GM19193 (cell line): ENCODE measurements around the gene ELFN1.

ENCODE experiments used
- POLR2A ChIP-seq: IDR thresholded peaks from 4 replicates; pipeline ENCODE4 v1.6.1; 2011; ENCODE audit not compliant: insufficient read depth, insufficient read length; ENCODE audit errors: extremely low read depth

ELFN1 gene

DNA sequence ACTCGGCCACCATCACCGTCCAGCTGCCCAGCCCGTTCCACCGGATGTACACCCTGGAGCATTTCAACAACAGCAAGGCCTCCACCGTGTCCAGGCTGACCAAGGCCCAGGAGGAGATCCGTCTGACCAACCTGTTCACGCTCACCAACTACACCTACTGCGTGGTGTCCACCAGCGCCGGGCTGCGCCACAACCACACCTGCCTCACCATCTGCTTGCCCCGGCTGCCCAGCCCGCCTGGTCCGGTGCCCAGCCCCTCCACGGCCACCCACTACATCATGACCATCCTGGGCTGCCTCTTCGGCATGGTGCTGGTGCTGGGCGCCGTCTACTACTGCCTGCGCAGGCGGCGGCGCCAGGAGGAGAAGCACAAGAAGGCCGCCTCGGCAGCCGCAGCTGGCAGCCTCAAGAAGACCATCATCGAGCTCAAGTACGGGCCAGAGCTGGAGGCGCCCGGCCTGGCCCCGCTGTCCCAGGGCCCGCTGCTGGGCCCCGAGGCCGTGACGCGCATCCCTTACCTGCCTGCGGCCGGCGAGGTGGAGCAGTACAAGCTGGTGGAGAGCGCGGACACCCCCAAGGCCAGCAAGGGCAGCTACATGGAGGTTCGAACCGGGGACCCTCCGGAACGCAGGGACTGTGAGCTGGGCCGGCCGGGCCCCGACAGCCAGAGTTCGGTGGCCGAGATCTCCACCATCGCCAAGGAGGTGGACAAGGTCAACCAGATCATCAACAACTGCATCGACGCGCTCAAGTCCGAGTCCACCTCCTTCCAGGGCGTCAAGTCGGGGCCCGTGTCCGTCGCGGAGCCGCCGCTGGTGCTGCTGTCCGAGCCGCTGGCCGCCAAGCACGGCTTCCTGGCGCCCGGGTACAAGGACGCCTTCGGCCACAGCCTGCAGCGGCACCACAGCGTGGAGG lies 75.8 kb downstream of the ELFN1 start:
- no peak for TF ChIP-seq POLR2A

DNA sequence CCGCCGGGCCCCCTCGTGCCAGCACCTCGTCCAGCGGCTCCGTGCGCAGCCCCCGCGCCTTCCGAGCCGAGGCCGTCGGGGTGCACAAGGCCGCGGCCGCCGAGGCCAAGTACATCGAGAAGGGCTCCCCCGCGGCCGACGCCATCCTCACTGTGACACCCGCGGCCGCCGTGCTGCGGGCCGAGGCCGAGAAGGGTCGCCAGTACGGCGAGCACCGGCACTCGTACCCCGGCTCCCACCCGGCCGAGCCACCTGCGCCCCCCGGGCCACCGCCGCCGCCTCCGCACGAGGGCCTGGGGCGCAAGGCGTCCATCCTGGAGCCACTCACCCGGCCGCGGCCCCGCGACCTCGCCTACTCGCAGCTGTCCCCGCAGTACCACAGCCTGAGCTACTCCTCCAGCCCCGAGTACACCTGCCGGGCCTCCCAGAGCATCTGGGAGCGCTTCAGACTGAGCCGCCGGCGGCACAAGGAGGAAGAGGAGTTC lies 76.5 kb downstream of the ELFN1 start:
- no peak for TF ChIP-seq POLR2A

DNA sequence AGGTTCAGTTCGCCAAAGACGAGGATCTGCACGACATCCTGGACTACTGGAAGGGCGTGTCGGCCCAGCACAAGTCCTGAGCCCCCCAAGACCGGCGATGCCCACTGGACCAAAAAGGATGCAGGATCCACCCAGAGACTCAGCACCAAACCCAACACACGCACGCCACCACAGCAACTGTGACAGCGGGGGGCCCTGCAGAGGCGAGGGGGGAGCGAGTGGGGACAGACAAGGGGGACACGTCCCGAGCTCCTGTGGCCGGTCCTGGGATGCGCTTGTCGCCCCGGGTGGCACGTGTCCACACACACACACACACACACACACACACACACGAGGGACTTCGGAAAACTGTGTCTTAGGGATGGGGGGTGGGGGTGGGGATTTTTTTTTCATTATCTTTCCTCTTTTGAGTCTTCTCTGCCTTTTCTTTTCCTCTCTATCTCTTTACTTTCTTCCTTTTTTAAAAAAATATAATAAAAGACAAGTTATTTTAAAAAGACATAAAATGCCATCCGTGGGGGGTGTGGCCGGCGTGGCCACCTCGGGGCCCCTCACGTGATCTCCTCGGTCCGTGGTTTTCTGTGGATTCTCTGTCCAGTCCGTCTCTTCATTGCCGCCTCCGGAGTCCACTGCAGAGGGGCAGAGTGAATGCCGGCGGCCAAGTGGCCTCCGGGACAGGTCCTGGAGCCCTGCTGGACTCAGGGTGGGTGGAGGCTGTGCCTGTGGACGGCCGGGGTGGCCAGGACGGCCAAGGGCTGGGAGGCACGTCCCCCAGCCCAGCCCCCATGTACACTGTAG lies 77.1 kb downstream of the ELFN1 start:
- no peak for TF ChIP-seq POLR2A

DNA sequence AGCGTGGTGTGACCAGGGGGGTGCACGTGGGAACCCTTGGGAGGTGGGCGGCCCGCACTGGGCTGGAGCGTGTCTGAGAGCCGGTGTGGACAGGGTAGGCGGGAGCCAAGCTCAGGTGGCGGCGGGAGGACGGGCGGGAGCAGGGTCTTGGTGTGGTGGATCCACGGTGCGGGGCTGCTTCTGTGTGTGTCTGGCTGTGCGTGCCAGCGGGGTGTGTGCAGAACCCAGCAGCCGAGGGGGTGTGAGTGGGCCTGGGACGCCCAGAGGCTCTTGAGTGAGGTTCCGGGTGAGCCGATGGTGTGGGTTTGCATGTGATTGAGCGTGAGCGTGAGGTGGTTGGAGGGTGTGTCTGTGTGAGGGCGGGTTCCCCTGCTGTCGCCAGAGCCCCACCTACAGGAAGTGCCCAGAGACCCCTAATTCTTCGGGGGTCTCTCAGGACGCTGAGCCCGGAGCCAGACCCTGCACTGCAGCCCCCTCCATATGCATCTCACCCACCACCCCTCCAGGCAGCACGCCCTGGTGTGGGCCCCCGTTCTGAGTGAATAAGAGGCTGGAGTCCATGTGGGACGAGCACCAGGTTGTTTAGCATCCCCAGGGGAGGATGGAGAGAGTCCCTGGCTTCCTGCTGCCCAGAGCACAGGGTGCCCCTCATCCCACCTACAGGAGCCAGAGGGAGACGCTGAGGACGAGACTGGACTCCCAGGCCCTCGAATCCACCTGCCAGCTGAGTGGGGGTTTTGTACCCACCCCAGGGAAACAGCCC lies 78.2 kb downstream of the ELFN1 start:
- TF ChIP-seq POLR2A, result no peak

DNA sequence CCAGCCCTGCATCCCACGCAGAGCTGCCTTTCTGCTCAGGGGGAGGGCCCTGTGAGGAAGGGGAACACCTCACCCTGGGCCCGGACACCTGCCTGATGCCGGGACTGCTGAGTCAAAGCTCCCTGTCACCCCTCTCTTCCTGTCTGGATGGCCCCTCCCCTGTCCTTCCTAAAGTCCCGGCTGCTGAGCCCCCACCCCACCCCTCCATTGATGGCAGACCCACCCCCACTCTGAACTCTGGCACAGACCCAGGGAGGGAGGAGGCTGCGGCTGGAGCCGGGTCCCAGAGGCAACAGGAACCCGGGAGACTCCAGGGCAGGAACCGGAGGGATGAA lies 78.7 kb downstream of the ELFN1 start:
- TF ChIP-seq POLR2A, result no peak

DNA sequence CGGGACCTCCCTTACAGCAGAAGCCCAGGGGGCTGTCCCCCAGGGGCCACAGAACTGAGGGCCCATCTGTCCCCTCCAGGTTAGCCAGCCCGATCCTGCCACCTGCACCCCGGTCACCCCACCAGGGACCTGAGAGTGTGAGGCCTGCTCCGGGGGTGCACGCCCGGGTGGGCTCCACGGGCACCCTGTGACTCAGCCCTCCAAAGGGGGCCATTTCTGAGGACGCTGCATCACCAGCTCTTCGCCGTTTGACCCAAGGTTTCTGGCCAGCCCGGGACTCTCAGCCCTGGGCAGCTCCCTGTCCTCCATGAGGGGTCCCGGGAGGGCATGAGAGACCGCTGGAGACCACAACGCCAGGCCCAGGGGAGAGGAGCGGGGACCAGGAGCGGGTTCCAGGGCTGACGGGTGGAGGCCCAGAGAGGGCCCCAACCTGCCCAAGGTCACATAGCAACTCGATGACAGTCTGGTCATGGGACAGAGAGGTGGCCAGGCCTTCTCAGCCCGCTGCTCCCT lies 79.3 kb downstream of the ELFN1 start:
- TF ChIP-seq POLR2A, result no peak

DNA sequence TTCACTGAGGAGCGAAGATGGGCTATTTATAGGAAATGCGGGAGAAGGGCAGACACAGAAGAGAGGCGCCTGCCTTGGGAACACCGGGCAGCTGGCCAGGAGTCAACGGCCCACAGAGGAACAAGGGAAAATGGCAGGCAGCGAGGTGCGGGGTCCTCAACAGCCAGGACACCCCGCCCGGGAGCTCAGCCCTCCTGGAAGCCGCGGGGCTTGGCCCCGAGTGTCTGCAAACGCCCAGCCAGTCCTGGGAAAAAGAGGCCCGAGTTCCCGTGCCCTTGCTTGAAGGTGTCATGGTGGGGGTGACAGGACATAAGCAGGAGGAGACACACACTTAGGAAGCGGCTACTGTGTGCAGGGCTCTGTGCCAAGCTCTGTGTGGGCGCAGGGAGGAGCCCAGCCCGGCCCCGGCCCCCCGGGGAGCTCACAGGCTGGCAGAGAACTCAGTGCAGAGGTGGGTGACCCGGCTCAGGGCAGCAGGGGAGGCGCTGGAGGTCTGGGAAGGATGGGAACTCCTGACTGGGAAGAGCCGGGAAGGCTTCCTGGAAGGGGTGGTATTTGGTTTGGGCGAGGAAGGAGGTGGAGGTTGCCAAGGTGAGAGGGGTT lies 79.9 kb downstream of the ELFN1 start:
- no peak for TF ChIP-seq POLR2A

DNA sequence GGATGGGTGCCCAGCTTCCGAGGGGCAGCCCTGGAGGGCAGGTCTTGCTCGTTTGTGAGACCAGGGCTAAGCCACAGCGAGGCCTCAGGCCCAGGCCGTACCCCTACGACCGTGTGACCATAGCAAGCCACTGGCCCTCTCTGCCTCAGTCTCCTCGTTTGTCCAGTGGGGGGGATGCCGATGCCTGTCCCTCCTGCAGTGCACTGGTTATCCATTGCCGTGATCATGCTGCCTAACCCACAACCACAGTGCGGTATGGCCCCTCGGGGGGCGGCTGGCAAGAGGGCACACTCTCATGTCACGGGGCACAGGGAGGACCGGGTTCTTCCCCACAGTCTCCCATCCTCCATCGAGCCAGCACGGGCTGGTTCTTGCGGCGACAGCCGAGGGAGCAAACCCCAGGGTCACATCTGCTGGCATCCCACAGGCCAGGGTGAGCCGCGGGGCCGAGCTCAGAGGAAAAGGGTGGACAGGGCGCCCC lies 80.5 kb downstream of the ELFN1 start:
- no peak for TF ChIP-seq POLR2A

DNA sequence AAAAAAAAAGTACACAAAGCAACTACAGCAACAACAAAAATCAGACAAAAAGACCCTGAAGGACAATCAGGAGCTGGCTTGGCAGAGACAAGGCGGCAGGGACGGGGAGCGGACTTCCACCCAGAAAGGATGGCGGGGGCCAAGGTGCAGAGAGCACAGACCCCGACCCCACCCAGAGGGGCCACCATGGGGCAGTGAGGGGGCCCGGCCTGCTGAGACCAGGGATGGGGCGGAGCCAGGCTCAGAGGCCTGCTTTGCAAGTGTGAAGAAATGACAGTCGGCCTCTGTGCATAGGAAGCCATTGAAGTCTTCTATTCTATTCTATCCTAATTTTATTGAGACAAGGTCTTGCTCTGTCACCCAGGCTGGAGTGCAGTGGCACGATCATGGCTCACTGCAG lies 82.0 kb downstream of the ELFN1 start:
- no peak for TF ChIP-seq POLR2A

DNA sequence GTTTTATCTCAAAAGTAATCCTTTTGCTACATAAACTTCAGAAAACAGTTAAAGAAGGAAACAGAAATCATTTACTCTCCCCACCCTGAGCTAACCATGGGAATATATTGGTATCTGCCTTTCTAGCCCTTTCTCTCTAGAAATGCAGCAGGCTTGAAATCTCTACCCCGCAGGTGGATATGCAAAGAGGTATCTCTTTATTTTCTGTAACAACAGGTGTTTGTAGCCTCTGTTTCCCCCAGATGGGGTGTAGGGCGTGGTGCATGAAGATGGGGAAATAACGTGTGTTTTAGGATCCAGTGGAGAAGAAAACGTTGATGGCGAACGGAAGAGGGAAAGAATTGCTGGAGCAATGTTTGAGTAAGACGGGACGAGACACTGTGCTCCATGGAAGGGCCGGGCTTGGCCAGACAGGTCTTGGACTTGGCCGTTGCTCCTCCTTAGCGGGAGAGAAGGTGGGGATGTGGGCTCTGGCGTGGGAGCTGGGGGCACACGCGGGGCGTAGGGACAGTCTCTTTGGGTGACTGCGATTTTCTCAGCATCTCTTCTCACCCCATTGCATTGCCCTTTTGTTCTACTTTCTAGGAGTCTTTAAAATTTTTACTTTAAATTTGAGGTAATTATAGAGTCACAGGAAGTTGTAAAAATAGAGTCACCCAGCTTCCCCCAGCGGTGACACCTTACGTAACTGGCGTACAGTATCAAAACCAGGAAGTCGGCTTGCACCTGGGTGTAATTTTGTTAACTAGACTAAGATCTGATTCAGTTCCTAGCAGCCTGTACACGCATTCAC lies 82.9 kb downstream of the ELFN1 start:
- no peak for TF ChIP-seq POLR2A

DNA sequence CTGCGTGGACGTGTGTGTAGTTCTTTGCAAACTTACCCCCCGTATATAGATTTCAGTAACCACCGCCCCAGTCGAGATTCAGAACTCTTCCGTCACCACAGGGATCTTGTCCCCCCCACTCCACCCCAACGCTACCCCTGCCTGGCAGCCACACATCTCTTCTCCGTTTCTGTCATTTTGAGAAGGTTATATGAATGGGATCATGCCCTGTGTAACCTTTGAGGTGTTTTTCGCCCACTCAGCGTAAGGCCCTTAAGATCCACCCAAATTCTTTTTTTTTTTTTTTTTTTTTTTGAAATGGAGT lies 83.4 kb downstream of the ELFN1 start:
- no peak for TF ChIP-seq POLR2A

DNA sequence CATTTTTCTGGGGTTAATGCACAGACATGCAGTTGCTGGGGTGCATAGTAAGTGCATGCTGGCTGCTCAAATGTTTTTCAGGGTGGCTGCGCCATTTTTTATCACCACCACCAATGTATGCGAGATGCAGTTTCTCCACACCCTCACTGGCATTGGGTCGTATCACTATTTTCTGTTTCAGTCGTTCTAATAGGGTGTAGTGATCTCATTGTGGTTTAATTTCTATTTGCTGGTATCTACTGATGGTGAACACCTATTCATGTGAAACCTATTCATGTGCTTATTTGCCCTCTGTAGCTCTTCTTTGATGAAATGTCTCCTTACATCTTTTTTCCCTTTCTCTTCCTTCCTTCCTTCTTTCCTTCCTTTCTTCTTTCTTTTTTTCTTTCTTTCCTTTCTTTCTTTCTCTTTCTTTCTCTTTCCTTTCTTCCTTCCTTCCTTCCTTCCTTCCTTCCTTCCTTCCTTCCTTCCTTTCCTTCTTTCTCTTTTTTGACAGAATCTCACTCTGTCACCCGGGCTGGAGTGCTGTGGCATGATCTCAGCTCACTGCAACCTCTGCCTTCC lies 84.3 kb downstream of the ELFN1 start:
- no peak for TF ChIP-seq POLR2A

DNA sequence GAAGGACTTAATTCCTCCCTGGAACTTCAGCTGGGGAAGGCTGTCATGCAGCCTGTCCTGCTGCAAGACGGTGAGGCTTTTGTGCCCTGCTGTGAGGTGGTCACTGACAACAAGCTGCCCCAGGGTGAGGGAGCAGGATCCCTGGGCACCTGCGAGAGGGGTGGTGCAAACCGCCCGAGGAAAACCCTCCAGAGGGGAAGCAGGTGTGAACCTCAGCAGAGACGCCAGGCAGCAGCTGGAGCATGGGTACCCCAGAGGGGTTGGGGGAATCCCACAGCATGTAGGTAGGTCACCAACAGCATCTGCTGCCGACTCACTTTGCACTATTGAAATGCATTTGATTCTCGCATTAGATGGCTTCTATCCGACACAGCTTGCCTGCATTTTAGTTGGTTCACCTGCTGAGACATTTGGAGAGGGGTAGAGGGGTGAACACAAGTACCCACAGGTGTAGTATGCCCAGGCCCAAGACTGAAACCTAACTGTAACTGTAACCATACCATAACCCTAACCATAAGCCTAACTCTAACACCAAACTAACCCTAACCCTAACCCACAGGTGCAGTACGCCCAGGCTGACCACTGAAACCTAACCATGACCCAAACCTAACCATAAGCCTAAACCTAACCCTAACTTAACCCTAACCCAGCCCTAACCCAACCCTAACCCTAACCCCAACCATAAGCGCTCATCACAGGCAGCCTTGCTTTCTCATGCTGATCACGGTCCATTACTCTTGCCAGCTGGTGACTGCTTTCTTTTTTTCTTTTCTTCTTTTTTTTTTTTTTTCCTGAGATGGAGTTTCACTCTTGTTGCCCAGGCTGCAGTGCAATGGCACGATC lies 85.9 kb downstream of the ELFN1 start:
- no peak for TF ChIP-seq POLR2A
